Liver (tissue), 9 donors: ENCODE data around the gene TMSB4X. TPM values are rescaled to one million over a fixed set of nuclear protein-coding genes. Genes with fewer than 3 reads are reported as not detected.

Experiments
- DNase-seq: peaks from one replicate; pipeline ENCODE4 v3.0.0-alpha.2; 2017; ENCODE audit warnings: low spot score
- H3K27ac ChIP-seq, 2 donors: one replicate each; pipeline ENCODE4 v1.7.0; 2013; ENCODE audit warnings: inconsistent platforms in 2 of 2, low read length in 2 of 2, control low read depth in 1 of 2, low read depth in 1 of 2, mild to moderate bottlenecking in 1 of 2
- H3K27me3 ChIP-seq, 4 donors: one replicate each; pipeline versions ENCODE4 v1.6.1 to v1.7.0; 2013; ENCODE audit warnings: low read length in 3 of 4, inconsistent platforms in 1 of 4, mild to moderate bottlenecking in 1 of 4, moderate library complexity in 1 of 4; ENCODE audit not compliant: control insufficient read depth in 4 of 4, insufficient read depth in 4 of 4
- H3K36me3 ChIP-seq, 4 donors: one replicate each; pipeline versions ENCODE4 v1.6.1 to v1.7.0; 2013; ENCODE audit warnings: low read length in 3 of 4, mild to moderate bottlenecking in 3 of 4, low read depth in 1 of 4, moderate library complexity in 1 of 4; ENCODE audit not compliant: control insufficient read depth in 4 of 4, insufficient read depth in 3 of 4
- H3K4me1 ChIP-seq, 4 donors: one replicate each; pipeline versions ENCODE4 v1.6.1 to v1.7.0; 2013; ENCODE audit warnings: low read length in 3 of 4, mild to moderate bottlenecking in 3 of 4, moderate library complexity in 1 of 4; ENCODE audit not compliant: control insufficient read depth in 4 of 4, insufficient read depth in 4 of 4
- H3K4me3 ChIP-seq, 3 donors: one replicate each; pipeline versions ENCODE4 v1.6.1 to v1.7.0; 2013; ENCODE audit warnings: low read length in 3 of 3, control low read depth in 1 of 3, low read depth in 1 of 3, mild to moderate bottlenecking in 1 of 3
- H3K9ac ChIP-seq, 2 donors: one replicate each; pipeline ENCODE4 v1.7.0; 2013; ENCODE audit warnings: low read length in 2 of 2, mild to moderate bottlenecking in 2 of 2, moderate library complexity in 2 of 2, control low read depth in 1 of 2, low read depth in 1 of 2
- H3K9me3 ChIP-seq, 4 donors: one replicate each; pipeline versions ENCODE4 v1.6.1 to v1.7.0; 2013; ENCODE audit warnings: low read length in 3 of 4; ENCODE audit not compliant: control insufficient read depth in 4 of 4
- CTCF ChIP-seq: fragments of 150-350 bp; IDR thresholded peaks from 2 replicates; pipeline ENCODE4 v1.5.1; 2017; ENCODE audit warnings: improper control_type of control experiment, low read depth, low read length; ENCODE audit not compliant: missing input control
- EGR1 ChIP-seq, 2 donors: IDR thresholded peaks; 2 replicates each; pipeline ENCODE4 v1.6.1; 2016 to 2018; ENCODE audit warnings: antibody characterized with exemption in 2 of 2, low read depth in 2 of 2
- FOXA1 ChIP-seq: IDR thresholded peaks from 2 replicates; pipeline ENCODE4 v1.6.1; 2016; ENCODE audit warnings: antibody characterized with exemption
- FOXA2 ChIP-seq: IDR thresholded peaks from 2 replicates; pipeline ENCODE4 v1.6.1; 2016; ENCODE audit warnings: antibody characterized with exemption
- GABPA ChIP-seq, 2 donors: IDR thresholded peaks in 1 of 2; conservative IDR thresholded peaks in 1 of 2; 2 replicates each; pipeline ENCODE4 v1.6.1; 2016; ENCODE audit warnings: antibody characterized with exemption in 2 of 2, mild to moderate bottlenecking in 1 of 2, moderate library complexity in 1 of 2
- HNF4G ChIP-seq: IDR thresholded peaks from 2 replicates; pipeline ENCODE4 v1.6.1; 2016; ENCODE audit warnings: antibody characterized with exemption
- JUND ChIP-seq, 2 donors: IDR thresholded peaks; 2 replicates each; pipeline ENCODE4 v1.6.1; 2016; ENCODE audit warnings: antibody characterized with exemption in 2 of 2
- NR2F2 ChIP-seq: IDR thresholded peaks from 2 replicates; pipeline ENCODE4 v1.6.1; 2016; ENCODE audit warnings: antibody characterized with exemption
- RAD21 ChIP-seq, 2 donors: IDR thresholded peaks; 2 replicates each; pipeline ENCODE4 v1.6.1; 2016; ENCODE audit warnings: antibody characterized with exemption in 2 of 2, mild to moderate bottlenecking in 2 of 2
- RXRA ChIP-seq, 2 donors: IDR thresholded peaks; 2 replicates each; pipeline ENCODE4 v1.6.1; 2017 to 2018; ENCODE audit warnings: antibody characterized with exemption in 2 of 2, mild to moderate bottlenecking in 1 of 2
- SP1 ChIP-seq: IDR thresholded peaks from 2 replicates; pipeline ENCODE4 v1.6.1; 2018; ENCODE audit warnings: antibody characterized with exemption, mild to moderate bottlenecking
- TAF1 ChIP-seq: conservative IDR thresholded peaks from 2 replicates; pipeline ENCODE4 v1.6.1; 2016; ENCODE audit warnings: antibody characterized with exemption, mild to moderate bottlenecking
- YY1 ChIP-seq: IDR thresholded peaks from 2 replicates; pipeline ENCODE4 v1.6.1; 2016; ENCODE audit warnings: antibody characterized with exemption, mild to moderate bottlenecking
- WGBS: extraction: QIAGEN DNeasy Blood & Tissue Kit; methylation state at CpG from one replicate; pipeline ENCODE4 v1.1.7; 2013; 5-methylcytosine and 5-hydroxymethylcytosine counted together
- polyA plus RNA-seq, 2 donors: library from polyadenylated mRNA; stranded (reverse) in 1 of 2; unstranded in 1 of 2; fragments of 200-250 nt in 1 of 2; fragments of >200 nt in 1 of 2; fragmentation: Nextera tagmentation in 1 of 2; extraction: Ambion mirVana in 1 of 2; gene quantifications; one replicate each; pipeline versions ENCODE4 v1.2.1 to v1.2.3, GENCODE V29; 2013 to 2015
- total RNA-seq, 2 donors: library from RNA; depleted of rRNA; stranded (reverse); fragments of >200 nt; gene quantifications; one replicate each; pipeline ENCODE4 v1.2.3, GENCODE V29; 2014
- TF ChIP-seq, protein P1 (sequence below): IDR thresholded peaks from 2 replicates; pipeline ENCODE4 v1.6.1; 2016; ENCODE audit warnings: antibody characterized with exemption, mild to moderate bottlenecking
- TF ChIP-seq, protein P2 (sequence below): IDR thresholded peaks from 2 replicates; pipeline ENCODE4 v1.6.1; 2016; ENCODE audit warnings: antibody characterized with exemption
- TF ChIP-seq, protein P3 (sequence below): IDR thresholded peaks from 2 replicates; pipeline ENCODE4 v1.6.1; 2016; ENCODE audit warnings: antibody characterized with exemption
- donor health status: healthy.
- donor health status: healthy.
- donor health status: healthy.
- donor health status: healthy.
- donor health status: healthy.

Gene TMSB4X
- total and polyA plus RNA-seq, 4 donors = 658 to 1,704 (median 816) TPM

DNA sequence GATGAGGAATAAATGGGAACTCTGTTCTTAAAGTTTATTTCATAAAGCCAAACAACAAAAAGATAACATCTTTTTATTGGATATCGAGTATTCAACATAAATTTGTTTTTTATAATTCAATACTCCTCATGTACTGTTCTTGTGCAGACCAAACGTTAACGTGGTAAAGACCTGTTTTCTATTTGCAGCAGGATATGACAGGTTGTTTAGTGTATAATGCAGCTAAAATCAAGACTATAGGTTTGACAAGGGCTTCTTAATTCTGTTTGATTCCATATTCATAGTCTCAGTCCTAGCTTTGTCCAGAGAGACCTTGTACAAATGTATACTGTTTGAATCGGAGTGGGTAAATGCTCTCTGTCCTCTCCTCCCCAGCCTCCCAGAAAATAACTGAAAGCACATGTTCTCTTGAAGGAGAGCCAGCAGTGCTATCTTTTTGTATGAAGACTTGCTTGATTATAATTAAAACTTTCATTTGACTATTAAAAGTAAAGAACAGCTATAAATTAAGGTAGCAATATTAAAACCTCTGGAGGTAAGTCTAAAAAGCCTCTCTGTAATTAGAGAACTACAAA lies 17.7 kb downstream of the TMSB4X start:
- Histone ChIP-seq H3K4me1 (peaks cover 4 to 16% (median 11%) of the 10 kb centered on the region in 4 donors), H3K9ac (no peak overlapping the region), H3K4me3 (no peak overlapping the region), H3K9me3 (no peaks in the 10 kb centered on the region), H3K36me3 (no peaks in the 10 kb centered on the region), H3K27ac (no peak overlapping the region), H3K27me3 (no peaks in the 10 kb centered on the region)
- TF ChIP-seq, protein P1, sequence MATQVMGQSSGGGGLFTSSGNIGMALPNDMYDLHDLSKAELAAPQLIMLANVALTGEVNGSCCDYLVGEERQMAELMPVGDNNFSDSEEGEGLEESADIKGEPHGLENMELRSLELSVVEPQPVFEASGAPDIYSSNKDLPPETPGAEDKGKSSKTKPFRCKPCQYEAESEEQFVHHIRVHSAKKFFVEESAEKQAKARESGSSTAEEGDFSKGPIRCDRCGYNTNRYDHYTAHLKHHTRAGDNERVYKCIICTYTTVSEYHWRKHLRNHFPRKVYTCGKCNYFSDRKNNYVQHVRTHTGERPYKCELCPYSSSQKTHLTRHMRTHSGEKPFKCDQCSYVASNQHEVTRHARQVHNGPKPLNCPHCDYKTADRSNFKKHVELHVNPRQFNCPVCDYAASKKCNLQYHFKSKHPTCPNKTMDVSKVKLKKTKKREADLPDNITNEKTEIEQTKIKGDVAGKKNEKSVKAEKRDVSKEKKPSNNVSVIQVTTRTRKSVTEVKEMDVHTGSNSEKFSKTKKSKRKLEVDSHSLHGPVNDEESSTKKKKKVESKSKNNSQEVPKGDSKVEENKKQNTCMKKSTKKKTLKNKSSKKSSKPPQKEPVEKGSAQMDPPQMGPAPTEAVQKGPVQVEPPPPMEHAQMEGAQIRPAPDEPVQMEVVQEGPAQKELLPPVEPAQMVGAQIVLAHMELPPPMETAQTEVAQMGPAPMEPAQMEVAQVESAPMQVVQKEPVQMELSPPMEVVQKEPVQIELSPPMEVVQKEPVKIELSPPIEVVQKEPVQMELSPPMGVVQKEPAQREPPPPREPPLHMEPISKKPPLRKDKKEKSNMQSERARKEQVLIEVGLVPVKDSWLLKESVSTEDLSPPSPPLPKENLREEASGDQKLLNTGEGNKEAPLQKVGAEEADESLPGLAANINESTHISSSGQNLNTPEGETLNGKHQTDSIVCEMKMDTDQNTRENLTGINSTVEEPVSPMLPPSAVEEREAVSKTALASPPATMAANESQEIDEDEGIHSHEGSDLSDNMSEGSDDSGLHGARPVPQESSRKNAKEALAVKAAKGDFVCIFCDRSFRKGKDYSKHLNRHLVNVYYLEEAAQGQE = no peak
- TF ChIP-seq GABPA (IDR thresholded peaks at IDR 0.05 in 1 of 2, conservative IDR thresholded peaks at IDR 0.05 in 1 of 2) (no peak), JUND (IDR thresholded peaks at IDR 0.05) (no peak)
- DNase-seq = no peak
- WGBS = 83% methylated on average over 4 of the region's 4 CpGs

DNA sequence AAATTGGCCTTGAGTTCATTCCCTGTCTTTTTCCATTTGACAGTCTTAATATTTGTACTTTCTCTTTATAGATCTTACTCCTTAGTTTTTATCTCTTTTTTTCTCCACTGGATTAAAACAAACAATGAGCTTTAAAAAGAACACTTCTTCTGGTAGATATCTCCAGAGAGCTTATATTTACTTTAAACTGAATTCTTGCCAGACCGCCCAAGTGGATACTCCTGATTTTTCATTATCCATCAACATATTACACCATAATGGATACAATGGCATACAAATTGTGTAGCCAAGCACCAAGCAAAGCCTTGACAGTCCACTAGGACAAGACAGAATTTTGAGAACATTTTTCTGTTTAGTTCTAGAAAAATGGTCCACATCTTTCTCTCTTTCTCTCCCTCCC lies 18.9 kb downstream of the TMSB4X start:
- Histone ChIP-seq H3K27me3 (no peaks in the 10 kb centered on the region), H3K9me3 (no peaks in the 10 kb centered on the region), H3K4me1 (peaks cover 4 to 19% (median 17%) of the 10 kb centered on the region in 4 donors), H3K4me3 (no peak overlapping the region), H3K9ac (no peak overlapping the region), H3K36me3 (no peaks in the 10 kb centered on the region), H3K27ac (no peak overlapping the region)
- no peak for DNase-seq
- 67% methylated on average over 1 of the region's 1 CpG for WGBS
- TF ChIP-seq RAD21 (IDR thresholded peaks at IDR 0.05) (no peak), FOXA2 (no peak), HNF4G (no peak), EGR1 (IDR thresholded peaks at IDR 0.05; ENCODE audit: low read depth in 2 of 2) (no peak), GABPA (IDR thresholded peaks at IDR 0.05 in 1 of 2, conservative IDR thresholded peaks at IDR 0.05 in 1 of 2) (no peak)

GRCh38 chrX:12994321-12994720 lies 19.4 kb downstream of the TMSB4X start:
- Histone ChIP-seq H3K36me3 (no peaks in the 10 kb centered on the region), H3K4me1 (peaks cover 4 to 14% (median 14%) of the 10 kb centered on the region in 4 donors), H3K27me3 (no peaks in the 10 kb centered on the region), H3K9me3 (no peaks in the 10 kb centered on the region), H3K9ac (no peak overlapping the region), H3K4me3 (no peak overlapping the region), H3K27ac (no peak overlapping the region)
- no peak for DNase-seq
- TF ChIP-seq TAF1 (no peak), CTCF (no peak), YY1 (no peak), HNF4G (no peak), NR2F2 (no peak), FOXA2 (no peak), FOXA1 (no peak), JUND (IDR thresholded peaks at IDR 0.05) (no peak), RXRA (IDR thresholded peaks at IDR 0.05) (no peak), SP1 (no peak), EGR1 (IDR thresholded peaks at IDR 0.05; ENCODE audit: low read depth in 2 of 2) (no peak), RAD21 (IDR thresholded peaks at IDR 0.05) (no peak), GABPA (IDR thresholded peaks at IDR 0.05 in 1 of 2, conservative IDR thresholded peaks at IDR 0.05 in 1 of 2) (no peak)
- TF ChIP-seq, protein P2, sequence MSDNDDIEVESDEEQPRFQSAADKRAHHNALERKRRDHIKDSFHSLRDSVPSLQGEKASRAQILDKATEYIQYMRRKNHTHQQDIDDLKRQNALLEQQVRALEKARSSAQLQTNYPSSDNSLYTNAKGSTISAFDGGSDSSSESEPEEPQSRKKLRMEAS = no peak
- TF ChIP-seq, protein P3, sequence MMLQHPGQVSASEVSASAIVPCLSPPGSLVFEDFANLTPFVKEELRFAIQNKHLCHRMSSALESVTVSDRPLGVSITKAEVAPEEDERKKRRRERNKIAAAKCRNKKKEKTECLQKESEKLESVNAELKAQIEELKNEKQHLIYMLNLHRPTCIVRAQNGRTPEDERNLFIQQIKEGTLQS = no peak
- TF ChIP-seq, protein P1 = no peak
- 75% methylated on average over 4 of the region's 4 CpGs for WGBS
